ENCODE measurements around the gene TNS1.
A peak's percentile ranks its signal among the peaks of the same experiment; 100 is the strongest.
"Not testable (repeated sequence)": the region's sequence is repeated elsewhere in the genome, so short reads cannot be mapped to it uniquely, and the experiment has no call there.

The TNS1 gene

GRCh38 chr2:217790681-217791392 lies 212.0 kb downstream of the TNS1 start:
- peak overlapping the region; percentile 36 for H3K4me2 ChIP-seq (ENCODE audit: low read length)
- peaks cover 21% of the 10 kb centered on the region for H3K4me1 ChIP-seq (ENCODE audit: control insufficient read depth, insufficient read depth, low read length)
- peaks cover 7% of the 10 kb centered on the region for H3K36me3 ChIP-seq (ENCODE audit: insufficient read depth, low read length)
- H3K4me3 ChIP-seq (ENCODE audit: low read length) = no peak overlapping the region
- H3K27me3 ChIP-seq (ENCODE audit: control insufficient read depth, insufficient read depth, low read length) = no peaks in the 10 kb centered on the region
- no peaks in the 10 kb centered on the region for H3K9me3 ChIP-seq (replicated peaks; ENCODE audit: low read length)
- H3K9ac ChIP-seq (ENCODE audit: low read depth, low read length) = no peak overlapping the region

- Histone ChIP-seq H3K4me1 (ENCODE audit: control insufficient read depth, insufficient read depth, low read length) (peaks cover 21% of the 10 kb centered on the region), H3K9ac (ENCODE audit: low read depth, low read length) (no peak overlapping the region), H3K36me3 (ENCODE audit: insufficient read depth, low read length) (peaks cover 5% of the 10 kb centered on the region), H3K27me3 (ENCODE audit: control insufficient read depth, insufficient read depth, low read length) (no peaks in the 10 kb centered on the region), H3K4me3 (ENCODE audit: low read length) (no peak overlapping the region), H3K4me2 (ENCODE audit: low read length) (peak overlapping the region; percentile 36), H3K9me3 (replicated peaks; ENCODE audit: low read length) (no peaks in the 10 kb centered on the region)
These were observed 212.6 kb downstream of the TNS1 start for GRCh38 chr2:217790195-217790594.

GRCh38 chr2:217789736-217790181 lies 213.0 kb downstream of the TNS1 start:
- no peak overlapping the region for H3K9ac ChIP-seq (ENCODE audit: low read depth, low read length)
- peaks cover 21% of the 10 kb centered on the region for H3K4me1 ChIP-seq (ENCODE audit: control insufficient read depth, insufficient read depth, low read length)
- H3K27me3 ChIP-seq (ENCODE audit: control insufficient read depth, insufficient read depth, low read length) = no peaks in the 10 kb centered on the region
- no peak overlapping the region for H3K4me2 ChIP-seq (ENCODE audit: low read length)
- H3K4me3 ChIP-seq (ENCODE audit: low read length) = no peak overlapping the region
- no peaks in the 10 kb centered on the region for H3K9me3 ChIP-seq (replicated peaks; ENCODE audit: low read length)
- peaks cover 4% of the 10 kb centered on the region for H3K36me3 ChIP-seq (ENCODE audit: insufficient read depth, low read length)

GRCh38 chr2:217789003-217789735 lies 213.6 kb downstream of the TNS1 start:
- Histone ChIP-seq H3K4me2 (ENCODE audit: low read length) (no peak overlapping the region), H3K27me3 (ENCODE audit: control insufficient read depth, insufficient read depth, low read length) (no peaks in the 10 kb centered on the region), H3K36me3 (ENCODE audit: insufficient read depth, low read length) (peaks cover 4% of the 10 kb centered on the region), H3K4me1 (ENCODE audit: control insufficient read depth, insufficient read depth, low read length) (peaks cover 21% of the 10 kb centered on the region), H3K9ac (ENCODE audit: low read depth, low read length) (no peak overlapping the region), H3K9me3 (replicated peaks; ENCODE audit: low read length) (no peaks in the 10 kb centered on the region), H3K4me3 (ENCODE audit: low read length) (no peak overlapping the region)

GRCh38 chr2:217788669-217789002 lies 214.2 kb downstream of the TNS1 start:
- no peaks in the 10 kb centered on the region for H3K9me3 ChIP-seq (replicated peaks; ENCODE audit: low read length)
- H3K27me3 ChIP-seq (ENCODE audit: control insufficient read depth, insufficient read depth, low read length) = no peaks in the 10 kb centered on the region
- no peak overlapping the region for H3K9ac ChIP-seq (ENCODE audit: low read depth, low read length)
- H3K4me3 ChIP-seq (ENCODE audit: low read length) = no peak overlapping the region
- H3K36me3 ChIP-seq (ENCODE audit: insufficient read depth, low read length) = peaks cover 4% of the 10 kb centered on the region
- peaks cover 21% of the 10 kb centered on the region for H3K4me1 ChIP-seq (ENCODE audit: control insufficient read depth, insufficient read depth, low read length)
- H3K4me2 ChIP-seq (ENCODE audit: low read length) = no peak overlapping the region

- Histone ChIP-seq H3K4me2 (ENCODE audit: low read length) (no peak overlapping the region), H3K9ac (ENCODE audit: low read depth, low read length) (no peak overlapping the region), H3K36me3 (ENCODE audit: insufficient read depth, low read length) (peaks cover 4% of the 10 kb centered on the region), H3K27me3 (ENCODE audit: control insufficient read depth, insufficient read depth, low read length) (no peaks in the 10 kb centered on the region), H3K4me3 (ENCODE audit: low read length) (no peak overlapping the region), H3K9me3 (replicated peaks; ENCODE audit: low read length) (no peaks in the 10 kb centered on the region), H3K4me1 (ENCODE audit: control insufficient read depth, insufficient read depth, low read length) (peaks cover 21% of the 10 kb centered on the region)
These were observed 215.5 kb downstream of the TNS1 start for GRCh38 chr2:217787160-217787877.

- not testable (repeated sequence) for H3K4me3 ChIP-seq (ENCODE audit: low read length); H3K36me3 ChIP-seq (ENCODE audit: insufficient read depth, low read length); H3K9me3 ChIP-seq (replicated peaks; ENCODE audit: low read length); H3K4me2 ChIP-seq (ENCODE audit: low read length); H3K27me3 ChIP-seq (ENCODE audit: control insufficient read depth, insufficient read depth, low read length); H3K9ac ChIP-seq (ENCODE audit: low read depth, low read length)
- H3K4me1 ChIP-seq (ENCODE audit: control insufficient read depth, insufficient read depth, low read length) = peaks cover 21% of the 10 kb centered on the region
These were observed 216.2 kb downstream of the TNS1 start for GRCh38 chr2:217786560-217786959.

- Histone ChIP-seq H3K9me3 (replicated peaks; ENCODE audit: low read length) (no peaks in the 10 kb centered on the region), H3K36me3 (ENCODE audit: insufficient read depth, low read length) (peaks cover 4% of the 10 kb centered on the region), H3K4me3 (ENCODE audit: low read length) (no peak overlapping the region), H3K4me1 (ENCODE audit: control insufficient read depth, insufficient read depth, low read length) (peaks cover 13% of the 10 kb centered on the region), H3K4me2 (ENCODE audit: low read length) (peak overlapping the region; percentile 43), H3K9ac (ENCODE audit: low read depth, low read length) (no peak overlapping the region), H3K27me3 (ENCODE audit: control insufficient read depth, insufficient read depth, low read length) (no peaks in the 10 kb centered on the region)
These were observed 217.2 kb downstream of the TNS1 start for GRCh38 chr2:217785544-217786045.

- Histone ChIP-seq H3K9ac (ENCODE audit: low read depth, low read length) (no peak overlapping the region), H3K36me3 (ENCODE audit: insufficient read depth, low read length) (peaks cover 4% of the 10 kb centered on the region), H3K4me2 (ENCODE audit: low read length) (no peak overlapping the region), H3K4me3 (ENCODE audit: low read length) (no peak overlapping the region), H3K27me3 (ENCODE audit: control insufficient read depth, insufficient read depth, low read length) (no peaks in the 10 kb centered on the region), H3K9me3 (replicated peaks; ENCODE audit: low read length) (no peaks in the 10 kb centered on the region), H3K4me1 (ENCODE audit: control insufficient read depth, insufficient read depth, low read length) (peaks cover 8% of the 10 kb centered on the region)
These were observed 217.7 kb downstream of the TNS1 start for GRCh38 chr2:217784996-217785543.

GRCh38 chr2:217783243-217783642 lies 219.6 kb downstream of the TNS1 start:
- Histone ChIP-seq H3K36me3 (ENCODE audit: insufficient read depth, low read length) (no peaks in the 10 kb centered on the region), H3K9ac (ENCODE audit: low read depth, low read length) (no peak overlapping the region), H3K4me3 (ENCODE audit: low read length) (no peak overlapping the region), H3K9me3 (replicated peaks; ENCODE audit: low read length) (no peaks in the 10 kb centered on the region), H3K4me2 (ENCODE audit: low read length) (no peak overlapping the region), H3K27me3 (ENCODE audit: control insufficient read depth, insufficient read depth, low read length) (no peaks in the 10 kb centered on the region), H3K4me1 (ENCODE audit: control insufficient read depth, insufficient read depth, low read length) (no peaks in the 10 kb centered on the region)

- no peaks in the 10 kb centered on the region for H3K9me3 ChIP-seq (replicated peaks; ENCODE audit: low read length)
- H3K4me2 ChIP-seq (ENCODE audit: low read length) = no peak overlapping the region
- no peak overlapping the region for H3K9ac ChIP-seq (ENCODE audit: low read depth, low read length)
- no peak overlapping the region for H3K4me3 ChIP-seq (ENCODE audit: low read length)
- H3K4me1 ChIP-seq (ENCODE audit: control insufficient read depth, insufficient read depth, low read length) = no peaks in the 10 kb centered on the region
- no peaks in the 10 kb centered on the region for H3K36me3 ChIP-seq (ENCODE audit: insufficient read depth, low read length)
- H3K27me3 ChIP-seq (ENCODE audit: control insufficient read depth, insufficient read depth, low read length) = no peaks in the 10 kb centered on the region
These were observed 224.9 kb downstream of the TNS1 start for GRCh38 chr2:217777906-217778305.
